Endothelial cell of umbilical vein (primary cell): Measurements from ENCODE around the gene PPP1R3G. TPM values are rescaled to one million over a fixed set of nuclear protein-coding genes. Genes with fewer than 3 reads are reported as not detected.

Experiments used
- BruUV-seq: library from RNA; stranded (reverse); fragments of 400-500 nt; replicated peaks from 2 replicates; lab custom pipeline; 2021; lab: Mats Ljungman, UMichigan
- CTCF ChIA-PET: fragments of 300-600, 350-600 bp; sonication (Branson Sonifier 250); formaldehyde crosslinking; loops from one replicate; lab custom pipeline; 2021; ENCODE audit warnings: antibody characterized with exemption, inconsistent platforms; lab: Charles Lee
- POLR2A ChIA-PET: fragments of 300-600, 350-600 bp; sonication (Branson Sonifier 250); formaldehyde crosslinking; loops from one replicate; lab custom pipeline; 2021; ENCODE audit warnings: antibody characterized with exemption, inconsistent platforms; lab: Charles Lee
- DNase-seq: peaks from one replicate; pipeline ENCODE4 v3.0.0-alpha.2; 2011; ENCODE audit warnings: low read depth, low spot score
- FAIRE-seq: peaks from 2 replicates; lab custom pipeline; 2011; peaks lifted over from hg19 to GRCh38; lab: Jason Lieb, UNC
- H2AFZ ChIP-seq: 2 replicates; pipeline ENCODE4 v1.6.0; 2012; ENCODE audit warnings: low read depth, low read length, control low read depth, inconsistent platforms
- H3K27ac ChIP-seq: 2 replicates; pipeline ENCODE4 v1.5.1; 2011; ENCODE audit warnings: low read depth, mild to moderate bottlenecking, control low read depth, low read length, moderate library complexity; ENCODE audit not compliant: insufficient read depth
- H3K27me3 ChIP-seq, 2 experiments: 2 replicates each; pipeline versions ENCODE4 v1.6.0 to v1.6.1; 2011; ENCODE audit warnings: low read length in 2 of 2, mixed read lengths in 1 of 2; ENCODE audit not compliant: control insufficient read depth in 2 of 2, insufficient read depth in 2 of 2
- H3K36me3 ChIP-seq, 2 experiments: 2 replicates in 1 of 2; 3 replicates in 1 of 2; pipeline ENCODE4 v1.5.1; 2011; ENCODE audit warnings: low read length in 2 of 2, mild to moderate bottlenecking in 1 of 2, moderate library complexity in 1 of 2; ENCODE audit not compliant: control insufficient read depth in 2 of 2, insufficient read depth in 2 of 2; ENCODE audit errors: extremely low read depth in 1 of 2
- H3K4me1 ChIP-seq: 3 replicates; pipeline ENCODE4 v1.5.1; 2011; ENCODE audit warnings: mild to moderate bottlenecking, low read length; ENCODE audit not compliant: control insufficient read depth, insufficient read depth; ENCODE audit errors: extremely low read depth
- H3K4me2 ChIP-seq: 2 replicates; pipeline ENCODE4 v1.6.1; 2011; ENCODE audit warnings: low read length, control low read depth, mixed read lengths; ENCODE audit not compliant: insufficient read depth
- H3K4me3 ChIP-seq, 3 experiments: fragments of 200-600 bp in 1 of 3; sonication (generic), shearing (Covaris generic) in 1 of 3; replicated peaks in 1 of 3; 2 replicates each; pipeline ENCODE4 v1.5.1; 2011 to 2016; ENCODE audit warnings: control low read depth in 3 of 3, low read length in 3 of 3, mild to moderate bottlenecking in 2 of 3, inconsistent platforms in 1 of 3, low read depth in 1 of 3, moderate library complexity in 1 of 3; ENCODE audit not compliant: insufficient read depth in 1 of 3
- H3K79me2 ChIP-seq: 2 replicates; pipeline ENCODE4 v1.6.0; 2012; ENCODE audit warnings: low read length, inconsistent platforms; ENCODE audit not compliant: control insufficient read depth, insufficient read depth
- H3K9ac ChIP-seq: replicated peaks from 2 replicates; pipeline ENCODE3; 2011; ENCODE audit warnings: low read length, control low read depth; ENCODE audit not compliant: insufficient read depth; ENCODE audit errors: extremely low read depth
- H3K9me1 ChIP-seq: replicated peaks from 3 replicates; pipeline ENCODE4 v1.6.0; 2011; ENCODE audit warnings: mild to moderate bottlenecking, low read length; ENCODE audit not compliant: control insufficient read depth, insufficient read depth; ENCODE audit errors: extremely low read depth
- H3K9me3 ChIP-seq: replicated peaks from 2 replicates; pipeline ENCODE4 v1.5.1; 2012; ENCODE audit warnings: low read length, inconsistent platforms; ENCODE audit not compliant: control insufficient read depth, insufficient read depth
- H4K20me1 ChIP-seq: replicated peaks from 2 replicates; pipeline ENCODE3; 2011; ENCODE audit warnings: mild to moderate bottlenecking, low read length; ENCODE audit not compliant: control insufficient read depth, insufficient read depth; ENCODE audit errors: extremely low read depth
- EZH2 ChIP-seq: IDR thresholded peaks from 2 replicates; pipeline ENCODE4 v1.6.1; 2012; ENCODE audit warnings: borderline replicate concordance, low read depth, mild to moderate bottlenecking, moderate library complexity, low read length, inconsistent platforms; ENCODE audit not compliant: severe bottlenecking
- FOS ChIP-seq: IDR thresholded peaks from 2 replicates; pipeline ENCODE4 v1.6.1; 2011; ENCODE audit warnings: mild to moderate bottlenecking, low read length, moderate library complexity, borderline replicate concordance; ENCODE audit not compliant: insufficient read depth
- GATA2 ChIP-seq: IDR thresholded peaks from 2 replicates; pipeline ENCODE4 v1.7.0; 2011; ENCODE audit warnings: low read depth, mild to moderate bottlenecking, moderate library complexity, mixed read lengths, low read length; ENCODE audit not compliant: insufficient read length, insufficient read depth
- JUN ChIP-seq: IDR thresholded peaks from 2 replicates; pipeline ENCODE4 v1.6.1; 2011; ENCODE audit warnings: borderline replicate concordance, low read depth; ENCODE audit not compliant: insufficient read length, insufficient read depth
- MYC ChIP-seq: IDR thresholded peaks from one replicate; pipeline ENCODE4 v1.6.1; 2011; ENCODE audit warnings: mild to moderate bottlenecking, low read depth, low read length
- POLR2A ChIP-seq: IDR thresholded peaks from 2 replicates; pipeline ENCODE4 v1.6.1; 2012; ENCODE audit warnings: low read depth, mild to moderate bottlenecking, control low read depth, low read length
- POLR2AphosphoS5 ChIP-seq: IDR thresholded peaks from 2 replicates; pipeline ENCODE4 v1.6.1; 2012; ENCODE audit warnings: low read depth, mild to moderate bottlenecking, control low read depth, low read length, moderate library complexity; ENCODE audit not compliant: insufficient read depth
- dilution Hi-C: fragments of 300-500 bp; cut with MboI; formaldehyde crosslinking; loops from one replicate; pipeline ENCODE4 v1.15.0; 2019; ENCODE audit warnings: low sequenced_read_pairs; ENCODE audit not compliant: extremely low pct_ligation_motif_present
- intact Hi-C: fragments of 100-400 bp; cut with micrococcal nuclease; formaldehyde crosslinking; loops from one replicate; pipeline ENCODE4 v1.10.0; 2022
- polyA plus RNA-seq, 4 experiments: library from polyadenylated mRNA; depleted of rRNA in 3 of 4; stranded (reverse) in 3 of 4; unstranded in 1 of 4; fragments of >200 nt; gene quantifications; 2 replicates each; pipeline versions ENCODE4 v1.2.1 to v1.2.3, GENCODE V29; 2011 to 2012; ENCODE audit warnings: missing spikeins in 1 of 4
- total RNA-seq: library from RNA; stranded (reverse); gene quantifications from 2 replicates; pipeline ENCODE4 v1.2.3, GENCODE V29; 2021
- TF ChIP-seq, protein P1 (sequence below), 2 donors: IDR thresholded peaks; 1 replicate in 1 of 2; 2 replicates in 1 of 2; pipeline ENCODE4 v1.5.1; 2011; ENCODE audit warnings: low read length in 2 of 2, mild to moderate bottlenecking in 2 of 2, moderate library complexity in 2 of 2, control low read depth in 1 of 2, inconsistent platforms in 1 of 2, low read depth in 1 of 2; ENCODE audit not compliant: insufficient read depth in 1 of 2; ENCODE audit errors: extremely low read depth in 1 of 2
- TF ChIP-seq, protein P2 (sequence below): IDR thresholded peaks from 2 replicates; pipeline ENCODE4 v1.6.1; 2011; ENCODE audit not compliant: insufficient read depth, insufficient read length

Gene PPP1R3G
- total and polyA plus RNA-seq, 2 donors (not counting 3 experiments of a cell fraction or from before 2014, with no cell fraction given), result 0.04 to 0.09 TPM

DNA sequence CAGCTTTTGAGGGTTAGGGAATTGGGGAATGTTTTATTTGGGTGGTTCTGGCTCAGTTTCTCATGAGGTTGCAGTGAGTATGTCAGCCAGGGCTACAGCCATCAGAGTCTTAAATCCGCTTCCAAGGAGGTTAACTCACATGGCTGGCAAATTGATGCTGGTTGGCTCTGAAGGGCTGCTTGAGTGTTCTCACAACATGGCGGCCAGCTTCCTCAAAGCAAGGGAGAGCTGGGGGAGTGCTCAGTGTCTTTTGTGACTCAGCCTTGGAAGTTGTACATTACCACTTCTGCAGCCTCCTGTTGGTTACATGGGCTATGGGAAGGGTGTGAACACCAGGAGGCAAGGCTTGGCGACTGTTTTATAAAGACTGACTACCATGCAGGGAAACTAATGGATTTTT, 17.8 kb upstream of the PPP1R3G start:
- DNase-seq (no peak), FAIRE-seq (no peak)
- Histone ChIP-seq H3K9ac (no peak overlapping the region), H3K36me3 (no peaks in the 10 kb centered on the region), H3K27ac (no peak overlapping the region), H3K4me3 (no peak overlapping the region), H2AFZ (no peak overlapping the region), H3K9me1 (no peaks in the 10 kb centered on the region), H3K4me2 (no peak overlapping the region), H3K9me3 (no peaks in the 10 kb centered on the region), H3K4me1 (no peaks in the 10 kb centered on the region), H3K79me2 (no peaks in the 10 kb centered on the region), H3K27me3 (peaks cover 0 to 3% of the 10 kb centered on the region in 2 experiments), H4K20me1 (no peaks in the 10 kb centered on the region)
- TF ChIP-seq FOS (no peak), POLR2AphosphoS5 (no peak), JUN (no peak), MYC (no peak)
- TF ChIP-seq, protein P1, sequence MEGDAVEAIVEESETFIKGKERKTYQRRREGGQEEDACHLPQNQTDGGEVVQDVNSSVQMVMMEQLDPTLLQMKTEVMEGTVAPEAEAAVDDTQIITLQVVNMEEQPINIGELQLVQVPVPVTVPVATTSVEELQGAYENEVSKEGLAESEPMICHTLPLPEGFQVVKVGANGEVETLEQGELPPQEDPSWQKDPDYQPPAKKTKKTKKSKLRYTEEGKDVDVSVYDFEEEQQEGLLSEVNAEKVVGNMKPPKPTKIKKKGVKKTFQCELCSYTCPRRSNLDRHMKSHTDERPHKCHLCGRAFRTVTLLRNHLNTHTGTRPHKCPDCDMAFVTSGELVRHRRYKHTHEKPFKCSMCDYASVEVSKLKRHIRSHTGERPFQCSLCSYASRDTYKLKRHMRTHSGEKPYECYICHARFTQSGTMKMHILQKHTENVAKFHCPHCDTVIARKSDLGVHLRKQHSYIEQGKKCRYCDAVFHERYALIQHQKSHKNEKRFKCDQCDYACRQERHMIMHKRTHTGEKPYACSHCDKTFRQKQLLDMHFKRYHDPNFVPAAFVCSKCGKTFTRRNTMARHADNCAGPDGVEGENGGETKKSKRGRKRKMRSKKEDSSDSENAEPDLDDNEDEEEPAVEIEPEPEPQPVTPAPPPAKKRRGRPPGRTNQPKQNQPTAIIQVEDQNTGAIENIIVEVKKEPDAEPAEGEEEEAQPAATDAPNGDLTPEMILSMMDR (IDR thresholded peaks at IDR 0.05; ENCODE audit: extremely low read depth in 1 of 2, insufficient read depth in 1 of 2, low read depth in 1 of 2, low read length in 2 of 2), result no peak
- dilution Hi-C loops (no loop called here), intact Hi-C loops (no loop called here)
- CTCF ChIA-PET, result no interaction called here
- POLR2A ChIA-PET, result no interaction called here
- BruUV-seq, result no TSS peak

GRCh38 chr6:5068153-5068751, 16.9 kb upstream of the PPP1R3G start:
- TF ChIP-seq EZH2 (no peak), MYC (no peak), FOS (no peak), POLR2A (no peak), GATA2 (no peak), POLR2AphosphoS5 (no peak), JUN (no peak)
- TF ChIP-seq, protein P2, sequence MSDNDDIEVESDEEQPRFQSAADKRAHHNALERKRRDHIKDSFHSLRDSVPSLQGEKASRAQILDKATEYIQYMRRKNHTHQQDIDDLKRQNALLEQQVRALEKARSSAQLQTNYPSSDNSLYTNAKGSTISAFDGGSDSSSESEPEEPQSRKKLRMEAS, result no peak
- TF ChIP-seq, protein P1 (IDR thresholded peaks at IDR 0.05; ENCODE audit: extremely low read depth in 1 of 2, insufficient read depth in 1 of 2, low read depth in 1 of 2, low read length in 2 of 2), result no peak
- dilution Hi-C loops (no loop called here), intact Hi-C loops (no loop called here)
- DNase-seq (no peak), FAIRE-seq (no peak)
- H3K4me3 ChIP-seq, result no peak overlapping the region
- no peaks in the 10 kb centered on the region for H3K36me3 ChIP-seq
- H3K9me1 ChIP-seq, result no peaks in the 10 kb centered on the region
- no peaks in the 10 kb centered on the region for H3K9me3 ChIP-seq
- H3K27me3 ChIP-seq, result peaks cover 0 to 3% of the 10 kb centered on the region in 2 experiments
- no peak overlapping the region for H3K27ac ChIP-seq
- H2AFZ ChIP-seq, result no peak overlapping the region
- CTCF ChIA-PET, result no interaction called here
- POLR2A ChIA-PET, result no interaction called here
- H3K4me1 ChIP-seq, result no peaks in the 10 kb centered on the region
- no peak overlapping the region for H3K4me2 ChIP-seq
- no TSS peak for BruUV-seq
- no peak overlapping the region for H3K9ac ChIP-seq
- H4K20me1 ChIP-seq, result no peaks in the 10 kb centered on the region
- no peaks in the 10 kb centered on the region for H3K79me2 ChIP-seq
